DOHH2 (cell line): ENCODE measurements around the gene ACTL10.

Source experiments
- EZH2phosphoT487 ChIP-seq: fragments of 200-600 bp; sonication (generic); IDR thresholded peaks from 2 replicates; pipeline ENCODE4 v1.6.1; 2017; ENCODE audit warnings: borderline replicate concordance, mild to moderate bottlenecking, antibody characterized with exemption, low read length, moderate library complexity, mixed read lengths
- TF ChIP-seq, protein P1 (sequence below): fragments of 200-600 bp; sonication (generic); IDR thresholded peaks from one replicate; pipeline ENCODE4 v1.5.1; 2014; ENCODE audit warnings: antibody characterized with exemption, mild to moderate bottlenecking, low read depth, low read length; ENCODE audit not compliant: poor library complexity, severe bottlenecking

DNA sequence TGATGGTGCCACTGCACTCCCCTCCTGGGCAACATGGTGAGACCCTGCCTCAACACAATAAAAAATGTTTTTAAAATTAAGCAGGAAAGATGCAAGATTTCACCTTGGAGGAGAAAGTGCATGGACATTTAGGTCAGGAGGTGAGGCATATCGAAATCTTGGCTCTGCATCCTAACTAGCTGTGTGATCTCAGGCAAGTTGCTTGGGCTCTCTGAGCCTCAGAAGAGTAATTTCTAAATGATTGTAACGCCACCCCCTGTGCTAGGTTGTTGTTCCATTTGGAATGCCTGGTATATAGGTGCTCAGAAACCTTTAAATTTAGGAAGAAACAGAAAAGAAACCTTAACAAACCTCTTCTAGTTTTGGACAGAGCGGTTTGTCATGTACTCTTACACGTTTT is 40.6 kb upstream of the ACTL10 start:
- TF ChIP-seq, protein P1, sequence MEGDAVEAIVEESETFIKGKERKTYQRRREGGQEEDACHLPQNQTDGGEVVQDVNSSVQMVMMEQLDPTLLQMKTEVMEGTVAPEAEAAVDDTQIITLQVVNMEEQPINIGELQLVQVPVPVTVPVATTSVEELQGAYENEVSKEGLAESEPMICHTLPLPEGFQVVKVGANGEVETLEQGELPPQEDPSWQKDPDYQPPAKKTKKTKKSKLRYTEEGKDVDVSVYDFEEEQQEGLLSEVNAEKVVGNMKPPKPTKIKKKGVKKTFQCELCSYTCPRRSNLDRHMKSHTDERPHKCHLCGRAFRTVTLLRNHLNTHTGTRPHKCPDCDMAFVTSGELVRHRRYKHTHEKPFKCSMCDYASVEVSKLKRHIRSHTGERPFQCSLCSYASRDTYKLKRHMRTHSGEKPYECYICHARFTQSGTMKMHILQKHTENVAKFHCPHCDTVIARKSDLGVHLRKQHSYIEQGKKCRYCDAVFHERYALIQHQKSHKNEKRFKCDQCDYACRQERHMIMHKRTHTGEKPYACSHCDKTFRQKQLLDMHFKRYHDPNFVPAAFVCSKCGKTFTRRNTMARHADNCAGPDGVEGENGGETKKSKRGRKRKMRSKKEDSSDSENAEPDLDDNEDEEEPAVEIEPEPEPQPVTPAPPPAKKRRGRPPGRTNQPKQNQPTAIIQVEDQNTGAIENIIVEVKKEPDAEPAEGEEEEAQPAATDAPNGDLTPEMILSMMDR: no peak
- TF ChIP-seq EZH2phosphoT487: no peak
